Mammary epithelial cell (primary cell): Measurements from ENCODE around the gene BMPR1A.

Experiments used
- CTCF ChIP-seq, 2 donors: IDR thresholded peaks in 1 of 2; conservative IDR thresholded peaks in 1 of 2; 2 replicates each; pipeline ENCODE4 v1.5.1; 2011 to 2012; ENCODE audit warnings: inconsistent platforms in 2 of 2, low read length in 2 of 2, mild to moderate bottlenecking in 2 of 2, control low read depth in 1 of 2, low read depth in 1 of 2; ENCODE audit not compliant: insufficient read depth in 1 of 2; ENCODE audit errors: extremely low read depth in 1 of 2
- EZH2 ChIP-seq: IDR thresholded peaks from 2 replicates; pipeline ENCODE4 v1.6.1; 2012; ENCODE audit warnings: low read length, inconsistent platforms, borderline replicate concordance

- TF ChIP-seq CTCF (conservative IDR thresholded peaks at IDR 0.05 in 1 of 2, IDR thresholded peaks at IDR 0.05 in 1 of 2; ENCODE audit: extremely low read depth in 1 of 2, insufficient read depth in 1 of 2, low read depth in 1 of 2, low read length in 2 of 2) = no peak
- TF ChIP-seq EZH2 = no peak
Observed at GRCh38 chr10:86798611-86799010, 42.2 kb downstream of the BMPR1A start.
